Neural progenitor cell (in vitro differentiated cells): Measurements from ENCODE around the gene SUN1. TPM values are rescaled to one million over a fixed set of nuclear protein-coding genes. Genes with fewer than 3 reads are reported as not detected.

Experiments
- DNase-seq: peaks from one replicate; pipeline ENCODE4 v3.0.0-alpha.2; 2016; ENCODE audit warnings: low spot score
- H2AFZ ChIP-seq: fragments of 200-600 bp; sonication (generic); replicated peaks from 2 replicates; pipeline ENCODE4 v1.6.1; 2016; ENCODE audit warnings: antibody characterized with exemption
- H3F3A ChIP-seq: fragments of 200-600 bp; sonication (generic); 2 replicates; pipeline ENCODE4 v1.6.1; 2016; ENCODE audit warnings: antibody characterized with exemption, low read depth
- H3K27ac ChIP-seq: fragments of 200-600 bp; sonication (generic); 2 replicates; pipeline ENCODE4 v1.5.1; 2016; ENCODE audit warnings: mild to moderate bottlenecking
- H3K27me3 ChIP-seq: fragments of 200-600 bp; sonication (generic); 2 replicates; pipeline ENCODE4 v1.6.1; 2016; ENCODE audit warnings: mild to moderate bottlenecking, moderate library complexity
- H3K36me3 ChIP-seq: fragments of 200-600 bp; sonication (generic); 2 replicates; pipeline ENCODE4 v1.5.1; 2016
- H3K4me1 ChIP-seq: fragments of 200-600 bp; sonication (generic); 2 replicates; pipeline ENCODE4 v1.6.1; 2016; ENCODE audit warnings: mixed run types
- H3K4me2 ChIP-seq: fragments of 200-600 bp; sonication (generic); 2 replicates; pipeline ENCODE4 v1.6.1; 2016
- H3K4me3 ChIP-seq: fragments of 200-600 bp; sonication (generic); 2 replicates; pipeline ENCODE4 v1.5.1; 2016
- H3K79me2 ChIP-seq: fragments of 200-600 bp; sonication (generic); 2 replicates; pipeline ENCODE4 v1.6.1; 2016; ENCODE audit warnings: low read depth
- H3K9ac ChIP-seq: fragments of 200-600 bp; sonication (generic); 2 replicates; pipeline ENCODE4 v1.6.1; 2016
- H3K9me3 ChIP-seq: fragments of 200-600 bp; sonication (generic); 2 replicates; pipeline ENCODE4 v1.5.1; 2016; ENCODE audit warnings: low read depth
- H4K20me1 ChIP-seq: fragments of 200-600 bp; sonication (generic); 2 replicates; pipeline ENCODE4 v1.6.1; 2016; ENCODE audit warnings: low read depth
- H3K27ac Mint-ChIP-seq: 3 replicates; pipeline ENCODE4 v1.8.0; 2021; ENCODE audit warnings: mixed read lengths
- H3K27me3 Mint-ChIP-seq: 2 replicates; pipeline ENCODE4 v1.8.0; 2022; ENCODE audit warnings: low read depth, mild to moderate bottlenecking, inconsistent platforms, moderate library complexity, mixed read lengths; ENCODE audit not compliant: insufficient read depth
- H3K36me3 Mint-ChIP-seq: 3 replicates; pipeline ENCODE4 v1.8.0; 2021; ENCODE audit warnings: mixed read lengths
- H3K4me1 Mint-ChIP-seq: 3 replicates; pipeline ENCODE4 v1.8.0; 2021; ENCODE audit warnings: mixed read lengths
- H3K4me3 Mint-ChIP-seq: 3 replicates; pipeline ENCODE4 v1.8.0; 2021; ENCODE audit warnings: mild to moderate bottlenecking, moderate library complexity, mixed read lengths
- H3K9me3 Mint-ChIP-seq: 3 replicates; pipeline ENCODE4 v1.8.0; 2020; ENCODE audit warnings: mixed read lengths
- CTCF ChIP-seq: fragments of 200-600 bp; sonication (generic); IDR thresholded peaks from 2 replicates; pipeline ENCODE4 v1.5.1; 2017; ENCODE audit warnings: antibody characterized with exemption, mild to moderate bottlenecking
- EZH2 ChIP-seq: fragments of 200-600 bp; sonication (generic); IDR thresholded peaks from 2 replicates; pipeline ENCODE4 v1.6.1; 2017; ENCODE audit warnings: antibody characterized with exemption, mild to moderate bottlenecking, moderate library complexity
- EZH2phosphoT487 ChIP-seq: fragments of 200-600 bp; sonication (generic); IDR thresholded peaks from 2 replicates; pipeline ENCODE4 v1.6.1; 2017; ENCODE audit warnings: antibody characterized with exemption
- total RNA-seq: library from RNA; depleted of rRNA; stranded (reverse); fragments of >200 nt; gene quantifications from 2 replicates; pipeline ENCODE4 v1.2.3, GENCODE V29; 2015; ENCODE audit warnings: low replicate concordance

The SUN1 gene
- total RNA-seq, 1 donor from 2014 or later = 104 TPM

DNA sequence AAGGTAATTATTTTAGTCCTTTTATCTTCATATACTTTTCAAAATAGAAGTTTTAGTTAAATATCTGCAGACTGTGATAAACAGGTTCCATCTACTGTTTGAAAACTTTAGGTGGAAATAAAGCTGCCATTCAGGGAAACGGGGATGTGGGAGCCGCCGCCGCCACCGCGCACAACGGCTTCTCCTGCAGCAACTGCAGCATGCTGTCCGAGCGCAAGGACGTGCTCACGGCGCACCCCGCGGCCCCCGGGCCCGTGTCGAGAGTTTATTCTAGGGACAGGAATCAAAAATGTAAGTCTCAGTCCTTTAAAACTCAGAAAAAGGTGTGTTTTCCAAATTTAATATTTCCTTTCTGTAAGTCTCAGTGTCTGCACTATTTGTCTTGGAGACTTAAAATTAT lies 11.0 kb downstream of the SUN1 start:
- Histone ChIP-seq H3K36me3 (no peaks in the 10 kb centered on the region), H4K20me1 (peaks cover 11% of the 10 kb centered on the region), H3F3A (no peaks in the 10 kb centered on the region), H3K4me2 (no peak overlapping the region), H3K9ac (no peak overlapping the region), H3K9me3 (no peaks in the 10 kb centered on the region), H3K79me2 (peaks cover 25% of the 10 kb centered on the region), H3K27ac (no peak overlapping the region), H3K4me3 (no peak overlapping the region), H2AFZ (no peak overlapping the region), H3K4me1 (no peaks in the 10 kb centered on the region), H3K27me3 (no peaks in the 10 kb centered on the region)
- peaks cover 2% of the 10 kb centered on the region for H3K9me3 Mint-ChIP-seq
- no peak overlapping the region for H3K4me3 Mint-ChIP-seq
- DNase-seq = no peak
- H3K4me1 Mint-ChIP-seq = peaks cover 23% of the 10 kb centered on the region
- H3K36me3 Mint-ChIP-seq = peaks cover 20% of the 10 kb centered on the region
- H3K27me3 Mint-ChIP-seq = peaks cover 6% of the 10 kb centered on the region
- TF ChIP-seq CTCF (no peak), EZH2 (no peak), EZH2phosphoT487 (no peak)
- H3K27ac Mint-ChIP-seq = peak overlapping the region; percentile 93

GRCh38 chr7:844043-844442 lies 11.8 kb downstream of the SUN1 start:
- Mint-ChIP-seq H3K27ac (peak overlapping the region; percentile 42), H3K36me3 (peaks cover 26% of the 10 kb centered on the region)
- H3K4me2 ChIP-seq = no peak overlapping the region

DNA sequence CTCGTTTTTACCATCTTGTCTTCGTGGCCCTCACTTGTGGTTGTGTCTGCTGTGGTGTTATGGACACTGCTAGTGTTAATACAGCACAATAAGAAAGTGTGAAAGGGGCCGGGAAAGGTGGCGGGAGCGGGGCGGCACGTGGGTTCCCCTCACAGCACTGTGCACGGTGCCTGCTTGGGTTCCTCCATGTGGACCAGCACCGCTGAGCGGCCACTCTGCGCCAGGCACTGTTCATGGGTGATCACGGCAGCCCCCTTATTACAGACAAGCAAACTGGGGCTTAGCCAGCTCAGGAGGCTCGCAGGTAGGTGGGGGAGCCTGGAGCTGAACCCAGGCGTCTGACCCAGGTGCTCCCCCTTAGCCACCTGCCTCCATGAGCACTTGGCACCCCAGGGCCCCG lies 12.2 kb downstream of the SUN1 start:
- Mint-ChIP-seq H3K4me1 (peaks cover 23% of the 10 kb centered on the region), H3K9me3 (peaks cover 3% of the 10 kb centered on the region), H3K27me3 (peaks cover 7% of the 10 kb centered on the region), H3K36me3 (peaks cover 29% of the 10 kb centered on the region), H3K4me3 (no peak overlapping the region), H3K27ac (no peak overlapping the region)
- no peak for DNase-seq
- H2AFZ ChIP-seq = no peak overlapping the region
- H3K4me3 ChIP-seq = no peak overlapping the region
- H3K4me1 ChIP-seq = no peaks in the 10 kb centered on the region
- H3K27ac ChIP-seq = no peak overlapping the region
- no peaks in the 10 kb centered on the region for H3F3A ChIP-seq
- H3K27me3 ChIP-seq = no peaks in the 10 kb centered on the region
- peaks cover 21% of the 10 kb centered on the region for H3K79me2 ChIP-seq
- peaks cover 4% of the 10 kb centered on the region for H4K20me1 ChIP-seq
- TF ChIP-seq EZH2 = no peak
- TF ChIP-seq EZH2phosphoT487 = no peak
- no peak for TF ChIP-seq CTCF
- no peaks in the 10 kb centered on the region for H3K9me3 ChIP-seq
- H3K9ac ChIP-seq = no peak overlapping the region
- H3K36me3 ChIP-seq = no peaks in the 10 kb centered on the region
- no peak overlapping the region for H3K4me2 ChIP-seq

More at GRCh38 chr7:844043-844442, 11.8 kb downstream of the SUN1 start:
- H3K4me3 Mint-ChIP-seq = peak overlapping the region; percentile 24
- Histone ChIP-seq H3K4me1 (no peaks in the 10 kb centered on the region), H3K9ac (no peak overlapping the region), H4K20me1 (peaks cover 4% of the 10 kb centered on the region), H3K27ac (no peak overlapping the region), H3K79me2 (peaks cover 23% of the 10 kb centered on the region), H2AFZ (no peak overlapping the region), H3K9me3 (no peaks in the 10 kb centered on the region), H3F3A (no peaks in the 10 kb centered on the region), H3K27me3 (no peaks in the 10 kb centered on the region), H3K36me3 (no peaks in the 10 kb centered on the region), H3K4me3 (no peak overlapping the region)
- H3K4me1 Mint-ChIP-seq = peaks cover 23% of the 10 kb centered on the region
- no peak for TF ChIP-seq EZH2
- no peak for TF ChIP-seq CTCF
- TF ChIP-seq EZH2phosphoT487 = no peak
- no peak for DNase-seq
- peaks cover 6% of the 10 kb centered on the region for H3K27me3 Mint-ChIP-seq
- peaks cover 3% of the 10 kb centered on the region for H3K9me3 Mint-ChIP-seq
